Measurements from ENCODE around the gene GRM8.

DNA sequence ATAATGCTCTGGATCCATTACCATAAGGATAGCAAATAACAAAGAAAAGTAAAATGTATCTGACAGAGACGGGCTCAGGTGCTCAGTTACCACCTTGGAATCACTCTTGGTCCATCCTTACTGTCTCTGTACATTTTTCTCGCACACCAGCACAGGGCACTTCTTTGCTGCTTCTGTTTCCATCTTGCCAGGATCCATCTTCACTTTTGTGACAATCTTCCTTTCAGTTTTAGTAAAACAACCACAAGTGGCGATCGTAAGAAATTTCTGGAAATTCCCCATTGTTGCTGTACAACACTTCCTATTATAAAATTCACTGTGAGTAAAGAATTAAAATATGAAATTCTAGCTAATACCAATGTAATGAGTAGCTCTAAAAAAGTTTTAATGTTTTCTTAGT, 695.5 kb downstream of the GRM8 start:
- TF ChIP-seq, protein P1, sequence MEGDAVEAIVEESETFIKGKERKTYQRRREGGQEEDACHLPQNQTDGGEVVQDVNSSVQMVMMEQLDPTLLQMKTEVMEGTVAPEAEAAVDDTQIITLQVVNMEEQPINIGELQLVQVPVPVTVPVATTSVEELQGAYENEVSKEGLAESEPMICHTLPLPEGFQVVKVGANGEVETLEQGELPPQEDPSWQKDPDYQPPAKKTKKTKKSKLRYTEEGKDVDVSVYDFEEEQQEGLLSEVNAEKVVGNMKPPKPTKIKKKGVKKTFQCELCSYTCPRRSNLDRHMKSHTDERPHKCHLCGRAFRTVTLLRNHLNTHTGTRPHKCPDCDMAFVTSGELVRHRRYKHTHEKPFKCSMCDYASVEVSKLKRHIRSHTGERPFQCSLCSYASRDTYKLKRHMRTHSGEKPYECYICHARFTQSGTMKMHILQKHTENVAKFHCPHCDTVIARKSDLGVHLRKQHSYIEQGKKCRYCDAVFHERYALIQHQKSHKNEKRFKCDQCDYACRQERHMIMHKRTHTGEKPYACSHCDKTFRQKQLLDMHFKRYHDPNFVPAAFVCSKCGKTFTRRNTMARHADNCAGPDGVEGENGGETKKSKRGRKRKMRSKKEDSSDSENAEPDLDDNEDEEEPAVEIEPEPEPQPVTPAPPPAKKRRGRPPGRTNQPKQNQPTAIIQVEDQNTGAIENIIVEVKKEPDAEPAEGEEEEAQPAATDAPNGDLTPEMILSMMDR (conservative IDR thresholded peaks at IDR 0.05; ENCODE audit: low read depth, low read length) = no peak
- no peak for TF ChIP-seq EZH2phosphoT487 (IDR thresholded peaks at IDR 0.05; ENCODE audit: borderline replicate concordance, low read length)

All from PC-3 (cell line).